OCI-LY1 (cell line): ENCODE measurements around the gene WDSUB1.

Experiments
- H2AFZ ChIP-seq: fragments of 200-600 bp; sonication (generic), shearing (Covaris generic); 2 replicates; pipeline ENCODE4 v1.6.0; 2014; ENCODE audit warnings: antibody characterized with exemption, mild to moderate bottlenecking, low read length
- H3F3A ChIP-seq: fragments of 200-600 bp; sonication (generic), shearing (Covaris generic); 2 replicates; pipeline ENCODE4 v1.6.0; 2014; ENCODE audit warnings: mild to moderate bottlenecking, antibody characterized with exemption, low read length, moderate library complexity; ENCODE audit not compliant: insufficient read depth
- H3K27ac ChIP-seq: fragments of 200-600 bp; sonication (generic); 2 replicates; pipeline ENCODE4 v1.5.1; 2014; ENCODE audit warnings: low read length, mixed run types, mild to moderate bottlenecking, low read depth; ENCODE audit not compliant: poor library complexity, severe bottlenecking
- H3K27me3 ChIP-seq: fragments of 200-600 bp; sonication (generic); 2 replicates; pipeline ENCODE4 v1.6.0; 2014; ENCODE audit warnings: antibody characterized with exemption, mild to moderate bottlenecking, low read length, moderate library complexity; ENCODE audit not compliant: insufficient read depth
- H3K36me3 ChIP-seq: fragments of 200-600 bp; sonication (generic); 2 replicates; pipeline ENCODE4 v1.6.1; 2014; ENCODE audit warnings: mild to moderate bottlenecking, antibody characterized with exemption, low read length, moderate library complexity, mixed read lengths; ENCODE audit not compliant: insufficient read depth
- H3K4me1 ChIP-seq: fragments of 200-600 bp; sonication (generic); 2 replicates; pipeline ENCODE4 v1.5.1; 2014; ENCODE audit warnings: mild to moderate bottlenecking, low read length, moderate library complexity; ENCODE audit not compliant: insufficient read depth, severe bottlenecking
- H3K4me2 ChIP-seq: fragments of 200-600 bp; sonication (generic), shearing (Covaris generic); 2 replicates; pipeline ENCODE4 v1.6.1; 2014; ENCODE audit warnings: low read length
- H3K4me3 ChIP-seq: fragments of 200-600 bp; sonication (generic); 2 replicates; pipeline ENCODE4 v1.5.1; 2014; ENCODE audit warnings: low read length, low read depth, mild to moderate bottlenecking, mixed read lengths; ENCODE audit not compliant: poor library complexity, severe bottlenecking
- H3K79me2 ChIP-seq: fragments of 200-600 bp; shearing (Covaris generic); 2 replicates; pipeline ENCODE4 v1.6.1; 2016; ENCODE audit warnings: mixed run types, low read length, mixed read lengths; ENCODE audit not compliant: insufficient read depth
- H3K9ac ChIP-seq: fragments of 200-600 bp; sonication (generic), shearing (Covaris generic); 2 replicates; pipeline ENCODE4 v1.6.1; 2014; ENCODE audit warnings: mild to moderate bottlenecking, low read length, mixed read lengths
- H3K9me2 ChIP-seq: fragments of 200-600 bp; sonication (generic), shearing (Covaris generic); 2 replicates; pipeline ENCODE4 v1.6.1; 2014; ENCODE audit warnings: low read depth, mild to moderate bottlenecking, low read length, mixed read lengths
- H3K9me3 ChIP-seq: fragments of 200-600 bp; shearing (Covaris generic); 2 replicates; pipeline ENCODE4 v1.6.1; 2014; ENCODE audit warnings: low read length, mixed read lengths
- H4K20me1 ChIP-seq: fragments of 200-600 bp; sonication (generic), shearing (Covaris generic); 2 replicates; pipeline ENCODE4 v1.6.0; 2016; ENCODE audit warnings: mild to moderate bottlenecking, low read length; ENCODE audit not compliant: insufficient read depth
- EZH2 ChIP-seq: fragments of 200-600 bp; sonication (generic), shearing (Covaris generic); IDR thresholded peaks from 2 replicates; pipeline ENCODE4 v1.8.0; 2017; ENCODE audit warnings: borderline replicate concordance, mixed run types, mild to moderate bottlenecking, antibody characterized with exemption, low read length, moderate library complexity, mixed read lengths
- TF ChIP-seq, protein P1 (sequence below): fragments of 200-600 bp; sonication (generic), shearing (Covaris generic); IDR thresholded peaks from 2 replicates; pipeline ENCODE4 v1.5.1; 2017; ENCODE audit warnings: mild to moderate bottlenecking, antibody characterized with exemption, low read length, moderate library complexity, mixed read lengths

Gene WDSUB1

DNA sequence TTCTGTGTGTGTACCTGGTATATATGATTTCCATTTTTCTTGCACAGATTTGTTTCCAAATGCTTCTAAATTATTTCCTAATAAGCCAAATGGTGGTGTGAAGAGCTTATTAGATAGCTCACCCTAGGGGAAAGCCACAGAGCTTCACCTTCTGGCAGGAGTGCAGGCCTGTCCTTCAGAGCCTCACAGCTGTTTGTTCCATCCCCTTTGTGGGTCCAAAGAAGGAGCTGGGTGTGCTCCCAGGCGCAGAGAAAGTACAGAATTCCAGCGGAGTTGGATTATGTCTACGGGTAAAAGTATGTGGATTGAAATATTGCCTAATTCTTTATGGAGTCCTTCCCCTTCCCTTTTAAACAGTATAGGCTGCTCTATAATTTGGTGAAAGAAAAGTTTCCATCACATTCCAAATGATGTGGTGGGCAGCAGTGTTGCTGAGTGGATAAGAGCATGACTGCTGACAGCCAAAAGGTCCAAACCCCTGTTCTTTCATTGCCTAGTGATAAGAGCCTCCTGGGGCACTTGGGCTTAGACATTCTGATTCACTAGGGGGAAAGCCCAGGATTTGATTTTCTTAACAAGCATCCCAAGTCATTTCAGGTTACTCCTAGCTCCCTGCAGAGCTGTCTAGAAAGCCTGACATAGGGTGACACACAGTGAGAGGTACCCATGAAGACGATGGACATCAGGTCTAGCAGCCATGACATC is 86.6 kb downstream of the WDSUB1 start:
- Histone ChIP-seq H3K79me2 (no peaks in the 10 kb centered on the region), H3K27ac (no peak overlapping the region), H3K4me3 (no peak overlapping the region), H4K20me1 (no peaks in the 10 kb centered on the region), H3K9me3 (no peaks in the 10 kb centered on the region), H3K27me3 (peaks cover 3% of the 10 kb centered on the region; the same call in 1 of the 2 replicates), H3K4me1 (no peaks in the 10 kb centered on the region), H3K9me2 (no peaks in the 10 kb centered on the region), H3K4me2 (no peak overlapping the region), H3K9ac (no peak overlapping the region), H2AFZ (no peak overlapping the region), H3K36me3 (no peaks in the 10 kb centered on the region), H3F3A (no peaks in the 10 kb centered on the region)
- TF ChIP-seq EZH2: no peak
- TF ChIP-seq, protein P1, sequence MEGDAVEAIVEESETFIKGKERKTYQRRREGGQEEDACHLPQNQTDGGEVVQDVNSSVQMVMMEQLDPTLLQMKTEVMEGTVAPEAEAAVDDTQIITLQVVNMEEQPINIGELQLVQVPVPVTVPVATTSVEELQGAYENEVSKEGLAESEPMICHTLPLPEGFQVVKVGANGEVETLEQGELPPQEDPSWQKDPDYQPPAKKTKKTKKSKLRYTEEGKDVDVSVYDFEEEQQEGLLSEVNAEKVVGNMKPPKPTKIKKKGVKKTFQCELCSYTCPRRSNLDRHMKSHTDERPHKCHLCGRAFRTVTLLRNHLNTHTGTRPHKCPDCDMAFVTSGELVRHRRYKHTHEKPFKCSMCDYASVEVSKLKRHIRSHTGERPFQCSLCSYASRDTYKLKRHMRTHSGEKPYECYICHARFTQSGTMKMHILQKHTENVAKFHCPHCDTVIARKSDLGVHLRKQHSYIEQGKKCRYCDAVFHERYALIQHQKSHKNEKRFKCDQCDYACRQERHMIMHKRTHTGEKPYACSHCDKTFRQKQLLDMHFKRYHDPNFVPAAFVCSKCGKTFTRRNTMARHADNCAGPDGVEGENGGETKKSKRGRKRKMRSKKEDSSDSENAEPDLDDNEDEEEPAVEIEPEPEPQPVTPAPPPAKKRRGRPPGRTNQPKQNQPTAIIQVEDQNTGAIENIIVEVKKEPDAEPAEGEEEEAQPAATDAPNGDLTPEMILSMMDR: no peak

DNA sequence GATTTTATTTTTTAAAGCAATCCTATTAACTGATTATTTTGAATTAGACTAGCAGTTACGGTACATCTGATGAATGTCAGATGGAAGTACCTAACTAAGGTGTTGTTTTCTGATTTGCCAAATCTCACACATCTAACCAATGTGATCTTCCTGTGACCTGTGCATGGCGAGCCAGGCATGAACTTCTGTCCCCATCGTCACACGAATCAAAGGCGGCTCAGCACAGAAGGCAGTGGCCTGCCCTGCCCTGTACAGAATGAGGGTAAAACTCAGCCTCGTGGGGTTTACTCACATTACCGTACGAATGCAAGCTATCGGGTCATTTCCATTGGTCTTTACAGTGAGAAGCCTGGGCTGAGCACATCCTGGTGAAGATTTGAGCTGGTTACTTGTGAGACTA is 87.3 kb downstream of the WDSUB1 start:
- Histone ChIP-seq H3K9me2 (no peaks in the 10 kb centered on the region), H3F3A (no peaks in the 10 kb centered on the region), H4K20me1 (no peaks in the 10 kb centered on the region), H3K9ac (no peak overlapping the region), H3K27ac (no peak overlapping the region), H3K9me3 (no peaks in the 10 kb centered on the region), H3K27me3 (peaks cover 3% of the 10 kb centered on the region; the same call in 1 of the 2 replicates), H3K4me1 (no peaks in the 10 kb centered on the region), H3K4me3 (no peak overlapping the region), H2AFZ (no peak overlapping the region), H3K4me2 (no peak overlapping the region), H3K36me3 (no peaks in the 10 kb centered on the region), H3K79me2 (no peaks in the 10 kb centered on the region)
- no peak for TF ChIP-seq EZH2
- TF ChIP-seq, protein P1: no peak

DNA sequence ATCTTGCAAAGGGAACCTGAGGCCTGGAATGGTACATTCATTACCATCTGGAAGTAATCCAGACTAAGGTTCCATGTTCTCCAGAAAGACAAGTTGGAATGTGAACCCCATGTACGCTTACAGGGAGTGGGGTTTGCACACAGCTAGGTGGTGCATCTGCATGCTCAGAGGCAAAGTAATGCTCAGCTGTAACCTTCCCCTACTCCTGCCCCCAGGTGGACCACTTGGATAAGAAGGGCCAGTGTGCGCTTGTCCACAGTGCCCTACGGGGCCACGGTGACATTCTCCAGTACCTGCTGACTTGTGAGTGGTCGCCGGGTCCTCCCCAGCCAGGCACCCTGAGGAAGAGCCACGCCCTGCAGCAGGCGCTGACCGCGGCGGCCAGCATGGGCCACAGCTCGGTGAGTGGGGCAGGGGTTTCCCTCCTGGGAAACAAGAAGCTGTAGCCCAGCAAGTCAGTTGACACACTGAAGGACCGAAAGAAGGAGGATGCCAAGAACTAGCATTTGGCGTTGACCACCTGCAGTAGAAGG is 90.0 kb downstream of the WDSUB1 start:
- H3K27me3 ChIP-seq: peaks cover 3% of the 10 kb centered on the region; the same call in 1 of the 2 replicates
- no peaks in the 10 kb centered on the region for H3K9me3 ChIP-seq
- H3K27ac ChIP-seq: no peak overlapping the region
- H3K9me2 ChIP-seq: no peaks in the 10 kb centered on the region
- H3K79me2 ChIP-seq: no peaks in the 10 kb centered on the region
- no peaks in the 10 kb centered on the region for H3F3A ChIP-seq
- no peaks in the 10 kb centered on the region for H4K20me1 ChIP-seq
- no peaks in the 10 kb centered on the region for H3K36me3 ChIP-seq
- H3K4me2 ChIP-seq: no peak overlapping the region
- no peaks in the 10 kb centered on the region for H3K4me1 ChIP-seq
- TF ChIP-seq, protein P1: no peak
- no peak for TF ChIP-seq EZH2
- no peak overlapping the region for H3K4me3 ChIP-seq
- no peak overlapping the region for H2AFZ ChIP-seq
- H3K9ac ChIP-seq: no peak overlapping the region
